GM10266 (cell line): ENCODE measurements around the gene LAPTM4A.

ENCODE experiments used
- DNase-seq: peaks from one replicate; pipeline ENCODE4 v3.0.0; 2012; ENCODE audit errors: extremely low spot score
- CTCF ChIP-seq: IDR thresholded peaks from 2 replicates; pipeline ENCODE4 v1.5.1; 2012; ENCODE audit warnings: mild to moderate bottlenecking, low read depth; ENCODE audit not compliant: control insufficient read depth, insufficient read depth; ENCODE audit errors: missing control alignments

LAPTM4A gene

GRCh38 chr2:20013126-20013849 is 38.1 kb downstream of the LAPTM4A start:
- TF ChIP-seq CTCF = no peak
- no peak for DNase-seq

DNA sequence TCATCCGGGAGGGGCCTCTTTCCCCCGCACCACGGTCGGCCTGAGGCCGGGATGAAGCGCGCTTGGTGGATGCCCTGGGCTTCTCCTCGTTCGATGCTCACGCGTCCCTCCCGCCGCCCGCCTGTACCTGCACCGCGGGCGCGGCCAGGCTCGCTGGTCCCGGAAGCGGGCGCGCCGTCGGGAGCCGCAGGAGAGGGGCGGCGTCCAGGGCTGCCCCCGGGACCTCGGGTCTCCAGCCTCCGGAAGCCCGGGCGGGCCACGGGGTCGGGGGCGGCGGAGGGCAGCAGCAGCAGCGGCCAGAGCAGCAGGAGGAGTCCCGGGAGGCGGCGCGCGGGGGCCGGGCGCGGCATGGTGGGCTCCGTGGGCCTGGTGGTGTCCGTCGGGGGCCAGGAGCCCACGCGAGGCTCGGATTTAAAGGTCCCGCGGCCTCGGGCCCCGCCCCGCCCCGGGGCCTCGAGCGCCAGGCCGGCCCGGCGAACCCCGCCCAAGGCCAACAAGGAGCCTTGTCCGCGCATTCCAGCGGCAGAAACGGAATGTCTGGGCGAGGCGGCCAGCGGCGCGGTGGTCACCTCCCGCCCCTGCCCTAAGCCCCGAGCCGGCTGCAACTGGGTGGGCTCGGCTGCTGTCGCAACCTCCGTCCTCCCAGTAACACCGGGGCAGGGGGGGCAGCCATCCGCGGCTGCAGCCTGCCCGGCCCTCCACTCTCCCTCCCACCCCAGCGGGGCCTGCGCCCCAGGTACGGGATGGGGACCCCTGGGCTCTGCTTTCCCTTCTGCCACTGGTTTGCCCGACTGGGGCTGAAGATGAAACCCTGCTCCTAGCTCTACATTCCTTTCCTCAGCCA is 38.9 kb downstream of the LAPTM4A start, which contains the start of gene MATN3:
TSS of gene MATN3 (minus strand) at position 387 of the 844 bp plus-strand sequence. CDS start at position 350, 37 bp downstream.
- peak; percentile 51 for DNase-seq
- no peak for TF ChIP-seq CTCF

- peak; percentile 27 for DNase-seq
- TF ChIP-seq CTCF = no peak
These were observed 39.5 kb downstream of the LAPTM4A start for GRCh38 chr2:20012032-20012281.

DNA sequence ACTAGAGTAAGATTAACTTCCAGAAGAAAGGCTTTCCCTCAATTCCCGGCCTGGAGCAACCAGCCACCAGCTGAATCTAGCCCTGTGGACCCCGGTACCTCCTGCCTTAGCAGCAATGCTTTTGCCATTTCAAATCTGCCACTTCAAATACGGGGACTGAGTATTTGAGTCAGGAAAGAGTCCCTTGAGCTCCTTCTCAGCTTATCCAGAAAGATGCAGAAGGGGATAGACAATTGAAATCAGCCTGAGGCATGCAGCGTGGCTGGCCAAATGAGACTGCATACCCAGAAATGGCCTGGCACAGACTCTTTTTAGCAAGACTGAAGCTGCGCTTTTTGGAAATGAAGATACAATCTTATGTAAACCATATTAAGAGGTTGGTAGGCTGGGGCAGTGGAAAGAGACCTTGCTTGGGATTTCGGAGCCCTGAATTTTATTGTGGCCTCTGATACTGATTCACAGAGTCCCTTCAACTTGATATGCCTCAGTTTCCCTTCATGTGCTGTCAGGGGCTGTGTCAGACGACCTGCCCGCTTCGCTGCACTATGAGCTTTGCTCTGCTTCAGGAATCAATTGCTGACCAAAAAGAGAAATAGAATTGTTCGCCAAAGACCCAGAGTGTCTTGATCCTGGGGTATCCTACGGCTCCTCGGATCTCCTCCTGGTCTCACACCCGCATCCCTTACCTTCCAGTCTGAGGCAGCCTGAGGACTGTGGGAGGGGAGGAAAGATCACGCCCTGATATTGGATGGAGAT is 40.0 kb downstream of the LAPTM4A start:
- TF ChIP-seq CTCF = no peak

GRCh38 chr2:20008703-20009102 is 42.7 kb downstream of the LAPTM4A start:
- no peak for DNase-seq
- TF ChIP-seq CTCF = no peak

More for the DNA sequence above, 40.0 kb downstream of the LAPTM4A start:
- DNase-seq = no peak

DNA sequence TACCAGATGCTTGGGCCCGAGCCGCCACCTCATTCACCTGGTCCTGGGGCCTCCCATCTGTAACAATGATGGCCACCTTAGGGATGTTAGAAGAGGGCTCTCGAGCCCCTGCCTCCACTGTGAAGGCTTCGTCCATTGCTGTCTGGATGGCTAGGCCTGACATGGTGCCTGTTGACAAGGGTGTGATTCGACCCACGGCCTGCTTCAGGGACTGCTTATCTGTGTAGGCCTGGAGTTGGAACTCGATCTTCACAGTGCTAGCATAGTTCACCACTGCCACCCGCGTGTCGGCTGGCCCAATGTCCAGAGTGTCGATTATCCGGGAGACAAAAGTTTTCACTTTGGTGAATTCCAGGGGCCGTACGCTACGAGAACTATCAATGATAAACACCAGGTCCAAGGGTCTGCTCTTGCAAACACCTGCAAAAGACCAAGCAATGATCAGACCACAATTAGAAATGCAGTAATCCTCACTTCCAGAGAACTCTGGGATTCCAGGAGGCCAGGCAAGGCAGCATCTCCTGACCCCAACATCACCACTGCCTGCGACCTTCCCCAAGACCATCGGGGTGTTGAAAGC is 45.4 kb downstream of the LAPTM4A start:
- DNase-seq = no peak
- no peak for TF ChIP-seq CTCF
